ENCODE results near the gene DTNA.

DNA sequence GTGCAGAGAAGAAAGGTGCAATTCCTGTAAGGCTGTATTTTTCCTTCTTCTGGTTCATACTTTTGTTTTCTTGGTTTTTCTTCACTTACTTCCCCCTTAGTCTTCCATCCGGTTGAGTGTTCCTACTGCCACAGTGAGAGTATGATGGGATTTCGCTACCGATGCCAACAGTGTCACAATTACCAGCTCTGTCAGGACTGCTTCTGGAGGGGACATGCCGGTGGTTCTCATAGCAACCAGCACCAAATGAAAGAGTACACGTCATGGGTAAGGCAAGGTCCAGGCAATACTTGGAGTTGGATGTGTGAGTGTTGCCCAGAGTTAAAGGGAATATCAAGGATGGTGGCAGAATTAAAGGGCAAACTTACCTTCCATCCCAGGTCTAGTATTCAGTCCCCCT lies 108.0 kb downstream of the DTNA start:
- TF ChIP-seq TAF1 (IDR thresholded peaks at IDR 0.05; ENCODE audit: low read depth), result no peak
- TF ChIP-seq, protein P1, sequence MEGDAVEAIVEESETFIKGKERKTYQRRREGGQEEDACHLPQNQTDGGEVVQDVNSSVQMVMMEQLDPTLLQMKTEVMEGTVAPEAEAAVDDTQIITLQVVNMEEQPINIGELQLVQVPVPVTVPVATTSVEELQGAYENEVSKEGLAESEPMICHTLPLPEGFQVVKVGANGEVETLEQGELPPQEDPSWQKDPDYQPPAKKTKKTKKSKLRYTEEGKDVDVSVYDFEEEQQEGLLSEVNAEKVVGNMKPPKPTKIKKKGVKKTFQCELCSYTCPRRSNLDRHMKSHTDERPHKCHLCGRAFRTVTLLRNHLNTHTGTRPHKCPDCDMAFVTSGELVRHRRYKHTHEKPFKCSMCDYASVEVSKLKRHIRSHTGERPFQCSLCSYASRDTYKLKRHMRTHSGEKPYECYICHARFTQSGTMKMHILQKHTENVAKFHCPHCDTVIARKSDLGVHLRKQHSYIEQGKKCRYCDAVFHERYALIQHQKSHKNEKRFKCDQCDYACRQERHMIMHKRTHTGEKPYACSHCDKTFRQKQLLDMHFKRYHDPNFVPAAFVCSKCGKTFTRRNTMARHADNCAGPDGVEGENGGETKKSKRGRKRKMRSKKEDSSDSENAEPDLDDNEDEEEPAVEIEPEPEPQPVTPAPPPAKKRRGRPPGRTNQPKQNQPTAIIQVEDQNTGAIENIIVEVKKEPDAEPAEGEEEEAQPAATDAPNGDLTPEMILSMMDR (IDR thresholded peaks at IDR 0.05; ENCODE audit: poor library complexity, severe bottlenecking), result no peak
- no peak for TF ChIP-seq MXI1 (conservative IDR thresholded peaks at IDR 0.05; ENCODE audit: poor library complexity, severe bottlenecking)
- TF ChIP-seq EP300 (conservative IDR thresholded peaks at IDR 0.05; ENCODE audit: poor library complexity, severe bottlenecking), result no peak
